Measurements from ENCODE around the gene XYLT2. TPM values are rescaled to one million over a fixed set of nuclear protein-coding genes. Genes with fewer than 3 reads are reported as not detected.

The XYLT2 gene
- total and polyA plus RNA-seq, 9 of the 15 experiments (the other 6 are each of a cell fraction or from before 2014, with no cell fraction given): 0.63 to 9.1 (median 4.3) TPM

DNA sequence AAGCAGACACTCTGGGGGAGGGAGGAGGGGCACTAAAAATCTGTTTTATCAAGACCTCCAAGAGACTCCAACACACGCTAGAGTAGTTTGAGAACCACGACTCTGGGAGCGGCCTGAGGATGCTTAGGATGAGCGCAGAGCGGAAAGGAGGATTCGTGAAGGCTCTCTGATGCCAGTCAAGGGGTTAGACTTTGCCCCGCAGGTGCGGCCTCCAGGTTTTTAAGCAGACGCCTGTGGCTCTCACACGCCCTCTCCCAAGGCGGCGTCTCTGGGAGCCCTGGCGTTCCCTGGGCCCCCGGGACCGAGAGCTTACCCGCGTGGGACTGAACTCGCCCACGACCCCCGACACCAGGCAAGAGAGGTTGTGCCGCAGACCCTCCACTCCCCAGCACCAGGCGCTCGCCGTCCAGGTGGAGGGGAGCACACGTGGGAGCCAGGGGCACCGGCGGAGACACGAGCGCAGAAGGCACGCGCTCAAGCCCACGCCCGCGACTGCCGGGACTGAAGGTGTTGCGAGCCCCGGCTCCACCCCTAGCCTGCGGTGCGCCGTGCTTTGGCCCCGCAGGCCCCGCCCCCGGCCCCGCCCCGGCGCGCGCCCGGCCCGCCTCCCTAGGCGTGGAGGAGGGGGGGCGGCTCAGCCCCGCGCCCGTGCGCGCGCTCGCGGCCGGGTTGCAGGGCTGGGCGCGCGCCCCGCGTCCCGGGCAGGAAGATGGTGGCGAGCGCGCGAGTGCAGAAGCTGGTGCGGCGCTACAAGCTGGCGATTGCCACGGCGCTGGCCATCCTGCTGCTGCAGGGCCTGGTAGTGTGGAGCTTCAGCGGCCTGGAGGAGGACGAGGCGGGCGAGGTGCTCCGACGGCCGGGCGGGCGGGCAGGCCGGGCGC, at the start of gene XYLT2 (continued):
- TF ChIP-seq PPARD (CRISPR knock-in tag; IDR thresholded peaks at IDR 0.05) (no peak), ZKSCAN8 (CRISPR knock-in tag; IDR thresholded peaks at IDR 0.05) (no peak), ELF4 (CRISPR knock-in tag; IDR thresholded peaks at IDR 0.05) (no peak), POLR2A (conservative IDR thresholded peaks at IDR 0.05) (peak; percentile 75), ILF3 (IDR thresholded peaks at IDR 0.05; ENCODE audit: borderline replicate concordance) (no peak), NCOR1 (IDR thresholded peaks at IDR 0.05) (no peak), CREM (IDR thresholded peaks at IDR 0.05; ENCODE audit: low read depth) (no peak), HLTF (IDR thresholded peaks at IDR 0.05) (no peak), TAF1 (IDR thresholded peaks at IDR 0.05; ENCODE audit: control insufficient read depth, extremely low read depth, insufficient read depth, low read length, severe bottlenecking) (peak; percentile 55), NFE2 (IDR thresholded peaks at IDR 0.05; ENCODE audit: low read depth) (no peak), FOS (IDR thresholded peaks at IDR 0.05; ENCODE audit: extremely low read depth, insufficient read length) (no peak), RB1 (IDR thresholded peaks at IDR 0.05; ENCODE audit: low read depth) (peak; percentile 75), POLR2H (tag; IDR thresholded peaks at IDR 0.05; ENCODE audit: low read depth) (no peak), CHD4 (IDR thresholded peaks at IDR 0.05; ENCODE audit: insufficient read depth, insufficient replicate concordance, low read depth, low read length, poor library complexity, severe bottlenecking) (no peak), RFX1 (IDR thresholded peaks at IDR 0.05) (no peak), E2F5 (CRISPR knock-in tag; IDR thresholded peaks at IDR 0.05) (no peak), ZNF699 (CRISPR knock-in tag; IDR thresholded peaks at IDR 0.05; ENCODE audit: insufficient replicate concordance) (no peak), HDGF (IDR thresholded peaks at IDR 0.05) (no peak), ATF6 (CRISPR knock-in tag; IDR thresholded peaks at IDR 0.05) (peak; percentile 19; the same call in 1 of the 2 replicates), ZC3H4 (CRISPR knock-in tag; IDR thresholded peaks at IDR 0.05; ENCODE audit: borderline replicate concordance) (no peak), U2AF1 (optimal IDR thresholded peaks at IDR 0.05; ENCODE audit: low read depth, low read length) (no peak), ZFP30 (CRISPR knock-in tag; IDR thresholded peaks at IDR 0.05; ENCODE audit: borderline replicate concordance) (no peak)
- TF ChIP-seq, protein P1, sequence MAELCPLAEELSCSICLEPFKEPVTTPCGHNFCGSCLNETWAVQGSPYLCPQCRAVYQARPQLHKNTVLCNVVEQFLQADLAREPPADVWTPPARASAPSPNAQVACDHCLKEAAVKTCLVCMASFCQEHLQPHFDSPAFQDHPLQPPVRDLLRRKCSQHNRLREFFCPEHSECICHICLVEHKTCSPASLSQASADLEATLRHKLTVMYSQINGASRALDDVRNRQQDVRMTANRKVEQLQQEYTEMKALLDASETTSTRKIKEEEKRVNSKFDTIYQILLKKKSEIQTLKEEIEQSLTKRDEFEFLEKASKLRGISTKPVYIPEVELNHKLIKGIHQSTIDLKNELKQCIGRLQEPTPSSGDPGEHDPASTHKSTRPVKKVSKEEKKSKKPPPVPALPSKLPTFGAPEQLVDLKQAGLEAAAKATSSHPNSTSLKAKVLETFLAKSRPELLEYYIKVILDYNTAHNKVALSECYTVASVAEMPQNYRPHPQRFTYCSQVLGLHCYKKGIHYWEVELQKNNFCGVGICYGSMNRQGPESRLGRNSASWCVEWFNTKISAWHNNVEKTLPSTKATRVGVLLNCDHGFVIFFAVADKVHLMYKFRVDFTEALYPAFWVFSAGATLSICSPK (IDR thresholded peaks at IDR 0.05; ENCODE audit: borderline replicate concordance): no peak

All from K562 (cell line).